ENCODE data around the gene PON2. TPM values are rescaled to one million over a fixed set of nuclear protein-coding genes. Genes with fewer than 3 reads are reported as not detected.
A peak's percentile ranks its signal among the peaks of the same experiment; 100 is the strongest.

Gene PON2
- total and polyA plus RNA-seq, 10 of the 15 experiments (the other 5 are each of a cell fraction or from before 2014, with no cell fraction given) = 22.9 to 127 (median 46.1) TPM

DNA sequence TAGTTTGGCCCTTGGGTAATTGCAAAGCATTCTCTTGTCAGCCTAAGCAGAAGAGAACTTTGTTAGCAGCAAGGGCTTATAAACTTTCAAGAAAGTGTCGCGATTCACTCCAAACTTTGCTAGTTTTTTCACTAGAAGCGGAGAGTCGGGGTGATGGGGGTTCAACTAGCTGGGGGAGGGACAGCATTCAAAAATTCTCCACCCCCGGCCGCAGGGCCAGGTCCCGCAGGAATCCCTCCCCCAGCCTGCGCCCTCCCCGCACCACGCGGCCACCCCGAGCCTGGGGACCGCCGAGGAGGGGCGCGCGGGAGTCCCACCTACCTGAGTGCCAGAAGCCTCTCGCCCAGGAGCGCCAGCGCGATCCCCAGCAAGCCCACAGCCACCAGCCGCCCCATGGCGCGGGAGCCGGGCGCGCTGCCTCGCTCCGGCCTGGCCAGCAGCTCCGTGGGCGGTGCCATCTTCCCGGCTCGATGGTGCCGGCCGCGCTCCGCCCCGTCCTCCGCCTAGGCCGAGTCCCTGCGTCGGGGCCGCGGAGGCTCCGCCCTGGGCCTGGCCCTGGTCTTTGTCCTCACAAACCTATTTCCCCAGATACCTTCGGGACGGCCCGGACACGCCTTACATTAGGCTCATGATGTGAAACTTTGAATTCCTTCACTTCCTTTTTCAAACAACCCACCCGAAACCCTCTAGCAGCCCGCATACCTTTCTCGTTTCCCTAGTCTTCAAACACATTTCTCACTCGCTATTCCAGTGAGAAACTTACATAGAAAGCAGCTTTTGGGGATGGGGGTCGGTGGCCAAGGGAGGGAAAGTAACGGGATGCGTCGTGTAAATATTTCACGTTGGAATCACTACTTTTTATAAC is at the start of gene PON2 (continued):
- TF ChIP-seq EP300 (IDR thresholded peaks at IDR 0.05; ENCODE audit: borderline replicate concordance in 1 of 2, control insufficient read depth in 1 of 2, low read depth in 2 of 2, low read length in 2 of 2) = peak in 1 of 2 experiments; percentile 57; a peak in 1 of 4 replicates
- TF ChIP-seq MEF2B (IDR thresholded peaks at IDR 0.05; ENCODE audit: partially characterized antibody, poor library complexity, severe bottlenecking) = peak; percentile 47
- TF ChIP-seq, protein P1, sequence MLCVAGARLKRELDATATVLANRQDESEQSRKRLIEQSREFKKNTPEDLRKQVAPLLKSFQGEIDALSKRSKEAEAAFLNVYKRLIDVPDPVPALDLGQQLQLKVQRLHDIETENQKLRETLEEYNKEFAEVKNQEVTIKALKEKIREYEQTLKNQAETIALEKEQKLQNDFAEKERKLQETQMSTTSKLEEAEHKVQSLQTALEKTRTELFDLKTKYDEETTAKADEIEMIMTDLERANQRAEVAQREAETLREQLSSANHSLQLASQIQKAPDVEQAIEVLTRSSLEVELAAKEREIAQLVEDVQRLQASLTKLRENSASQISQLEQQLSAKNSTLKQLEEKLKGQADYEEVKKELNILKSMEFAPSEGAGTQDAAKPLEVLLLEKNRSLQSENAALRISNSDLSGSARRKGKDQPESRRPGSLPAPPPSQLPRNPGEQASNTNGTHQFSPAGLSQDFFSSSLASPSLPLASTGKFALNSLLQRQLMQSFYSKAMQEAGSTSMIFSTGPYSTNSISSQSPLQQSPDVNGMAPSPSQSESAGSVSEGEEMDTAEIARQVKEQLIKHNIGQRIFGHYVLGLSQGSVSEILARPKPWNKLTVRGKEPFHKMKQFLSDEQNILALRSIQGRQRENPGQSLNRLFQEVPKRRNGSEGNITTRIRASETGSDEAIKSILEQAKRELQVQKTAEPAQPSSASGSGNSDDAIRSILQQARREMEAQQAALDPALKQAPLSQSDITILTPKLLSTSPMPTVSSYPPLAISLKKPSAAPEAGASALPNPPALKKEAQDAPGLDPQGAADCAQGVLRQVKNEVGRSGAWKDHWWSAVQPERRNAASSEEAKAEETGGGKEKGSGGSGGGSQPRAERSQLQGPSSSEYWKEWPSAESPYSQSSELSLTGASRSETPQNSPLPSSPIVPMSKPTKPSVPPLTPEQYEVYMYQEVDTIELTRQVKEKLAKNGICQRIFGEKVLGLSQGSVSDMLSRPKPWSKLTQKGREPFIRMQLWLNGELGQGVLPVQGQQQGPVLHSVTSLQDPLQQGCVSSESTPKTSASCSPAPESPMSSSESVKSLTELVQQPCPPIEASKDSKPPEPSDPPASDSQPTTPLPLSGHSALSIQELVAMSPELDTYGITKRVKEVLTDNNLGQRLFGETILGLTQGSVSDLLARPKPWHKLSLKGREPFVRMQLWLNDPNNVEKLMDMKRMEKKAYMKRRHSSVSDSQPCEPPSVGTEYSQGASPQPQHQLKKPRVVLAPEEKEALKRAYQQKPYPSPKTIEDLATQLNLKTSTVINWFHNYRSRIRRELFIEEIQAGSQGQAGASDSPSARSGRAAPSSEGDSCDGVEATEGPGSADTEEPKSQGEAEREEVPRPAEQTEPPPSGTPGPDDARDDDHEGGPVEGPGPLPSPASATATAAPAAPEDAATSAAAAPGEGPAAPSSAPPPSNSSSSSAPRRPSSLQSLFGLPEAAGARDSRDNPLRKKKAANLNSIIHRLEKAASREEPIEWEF (IDR thresholded peaks at IDR 0.05; ENCODE audit: insufficient replicate concordance, low read depth, low read length) = no peak
- TF ChIP-seq ETV6 (conservative IDR thresholded peaks at IDR 0.05 in 1 of 2, IDR thresholded peaks at IDR 0.05 in 1 of 2; ENCODE audit: borderline replicate concordance in 1 of 2, low read depth in 1 of 2) = peak in 1 of 2 experiments; percentile 73; a peak in 1 of 4 replicates
- no peak for TF ChIP-seq MLLT1 (IDR thresholded peaks at IDR 0.05)
- no peak for TF ChIP-seq CBX3 (IDR thresholded peaks at IDR 0.05; ENCODE audit: borderline replicate concordance, low read depth)
- TF ChIP-seq RELB (IDR thresholded peaks at IDR 0.05; ENCODE audit: low read depth) = 0 out of 2 replicates have a peak, but pooled peaks have one; percentile 48
- TF ChIP-seq, protein P2, sequence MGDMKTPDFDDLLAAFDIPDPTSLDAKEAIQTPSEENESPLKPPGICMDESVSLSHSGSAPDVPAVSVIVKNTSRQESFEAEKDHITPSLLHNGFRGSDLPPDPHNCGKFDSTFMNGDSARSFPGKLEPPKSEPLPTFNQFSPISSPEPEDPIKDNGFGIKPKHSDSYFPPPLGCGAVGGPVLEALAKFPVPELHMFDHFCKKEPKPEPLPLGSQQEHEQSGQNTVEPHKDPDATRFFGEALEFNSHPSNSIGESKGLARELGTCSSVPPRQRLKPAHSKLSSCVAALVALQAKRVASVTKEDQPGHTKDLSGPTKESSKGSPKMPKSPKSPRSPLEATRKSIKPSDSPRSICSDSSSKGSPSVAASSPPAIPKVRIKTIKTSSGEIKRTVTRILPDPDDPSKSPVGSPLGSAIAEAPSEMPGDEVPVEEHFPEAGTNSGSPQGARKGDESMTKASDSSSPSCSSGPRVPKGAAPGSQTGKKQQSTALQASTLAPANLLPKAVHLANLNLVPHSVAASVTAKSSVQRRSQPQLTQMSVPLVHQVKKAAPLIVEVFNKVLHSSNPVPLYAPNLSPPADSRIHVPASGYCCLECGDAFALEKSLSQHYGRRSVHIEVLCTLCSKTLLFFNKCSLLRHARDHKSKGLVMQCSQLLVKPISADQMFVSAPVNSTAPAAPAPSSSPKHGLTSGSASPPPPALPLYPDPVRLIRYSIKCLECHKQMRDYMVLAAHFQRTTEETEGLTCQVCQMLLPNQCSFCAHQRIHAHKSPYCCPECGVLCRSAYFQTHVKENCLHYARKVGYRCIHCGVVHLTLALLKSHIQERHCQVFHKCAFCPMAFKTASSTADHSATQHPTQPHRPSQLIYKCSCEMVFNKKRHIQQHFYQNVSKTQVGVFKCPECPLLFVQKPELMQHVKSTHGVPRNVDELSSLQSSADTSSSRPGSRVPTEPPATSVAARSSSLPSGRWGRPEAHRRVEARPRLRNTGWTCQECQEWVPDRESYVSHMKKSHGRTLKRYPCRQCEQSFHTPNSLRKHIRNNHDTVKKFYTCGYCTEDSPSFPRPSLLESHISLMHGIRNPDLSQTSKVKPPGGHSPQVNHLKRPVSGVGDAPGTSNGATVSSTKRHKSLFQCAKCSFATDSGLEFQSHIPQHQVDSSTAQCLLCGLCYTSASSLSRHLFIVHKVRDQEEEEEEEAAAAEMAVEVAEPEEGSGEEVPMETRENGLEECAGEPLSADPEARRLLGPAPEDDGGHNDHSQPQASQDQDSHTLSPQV (IDR thresholded peaks at IDR 0.05) = 0 out of 2 replicates have a peak, but pooled peaks have one; percentile 30
- TF ChIP-seq MAX (IDR thresholded peaks at IDR 0.05; ENCODE audit: low read depth, low read length) = peak; percentile 42; the same call in 1 of the 2 replicates
- TF ChIP-seq ZNF217 (IDR thresholded peaks at IDR 0.05) = peak; percentile 33; the same call in 1 of the 2 replicates
- TF ChIP-seq CREB1 (IDR thresholded peaks at IDR 0.05; ENCODE audit: low read depth) = no peak
- no peak for TF ChIP-seq CBFB (IDR thresholded peaks at IDR 0.05; ENCODE audit: low read depth)
- TF ChIP-seq POLR2A (IDR thresholded peaks at IDR 0.05; ENCODE audit: low read depth, low read length) = peak; percentile 55; the same call in 1 of the 2 replicates
- no peak for TF ChIP-seq BMI1 (IDR thresholded peaks at IDR 0.05; ENCODE audit: borderline replicate concordance)
